ENCODE data around the gene CADM3. TPM values are rescaled to one million over a fixed set of nuclear protein-coding genes. Genes with fewer than 3 reads are reported as not detected.

CADM3 gene
- total RNA-seq, 2 donors from 2014 or later: 4.0 to 12.5 TPM

DNA sequence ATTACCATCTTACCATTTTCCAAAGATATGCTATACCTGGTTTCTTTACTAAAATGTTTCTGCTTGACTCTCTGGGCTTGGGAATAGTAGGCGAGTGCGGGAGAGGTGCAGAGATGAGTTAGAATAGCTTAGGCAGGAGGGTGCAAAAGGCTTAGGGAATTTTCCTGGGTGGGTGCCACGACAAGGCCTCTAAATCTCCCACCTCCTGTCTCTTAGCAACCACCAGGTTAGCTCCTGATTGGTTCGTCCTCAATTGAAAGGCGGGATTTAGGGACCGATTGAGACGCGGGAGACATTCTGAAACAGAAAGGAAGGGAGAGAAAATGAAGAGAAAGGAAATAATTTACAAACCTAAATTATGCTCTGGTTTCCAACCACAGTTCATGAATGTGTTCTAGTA, 36.4 kb downstream of the CADM3 start:
- no peak overlapping the region for H3K4me3 ChIP-seq
- H3K27me3 ChIP-seq: no peaks in the 10 kb centered on the region
- no peak overlapping the region for H3K27ac ChIP-seq
- H3K36me3 ChIP-seq: no peaks in the 10 kb centered on the region
- H3K4me1 ChIP-seq: no peaks in the 10 kb centered on the region
- no peaks in the 10 kb centered on the region for H3K9me3 ChIP-seq
- TF ChIP-seq, protein P1, sequence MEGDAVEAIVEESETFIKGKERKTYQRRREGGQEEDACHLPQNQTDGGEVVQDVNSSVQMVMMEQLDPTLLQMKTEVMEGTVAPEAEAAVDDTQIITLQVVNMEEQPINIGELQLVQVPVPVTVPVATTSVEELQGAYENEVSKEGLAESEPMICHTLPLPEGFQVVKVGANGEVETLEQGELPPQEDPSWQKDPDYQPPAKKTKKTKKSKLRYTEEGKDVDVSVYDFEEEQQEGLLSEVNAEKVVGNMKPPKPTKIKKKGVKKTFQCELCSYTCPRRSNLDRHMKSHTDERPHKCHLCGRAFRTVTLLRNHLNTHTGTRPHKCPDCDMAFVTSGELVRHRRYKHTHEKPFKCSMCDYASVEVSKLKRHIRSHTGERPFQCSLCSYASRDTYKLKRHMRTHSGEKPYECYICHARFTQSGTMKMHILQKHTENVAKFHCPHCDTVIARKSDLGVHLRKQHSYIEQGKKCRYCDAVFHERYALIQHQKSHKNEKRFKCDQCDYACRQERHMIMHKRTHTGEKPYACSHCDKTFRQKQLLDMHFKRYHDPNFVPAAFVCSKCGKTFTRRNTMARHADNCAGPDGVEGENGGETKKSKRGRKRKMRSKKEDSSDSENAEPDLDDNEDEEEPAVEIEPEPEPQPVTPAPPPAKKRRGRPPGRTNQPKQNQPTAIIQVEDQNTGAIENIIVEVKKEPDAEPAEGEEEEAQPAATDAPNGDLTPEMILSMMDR (IDR thresholded peaks at IDR 0.05): no peak
- no peak for DNase-seq (ENCODE audit: low spot score)

DNA sequence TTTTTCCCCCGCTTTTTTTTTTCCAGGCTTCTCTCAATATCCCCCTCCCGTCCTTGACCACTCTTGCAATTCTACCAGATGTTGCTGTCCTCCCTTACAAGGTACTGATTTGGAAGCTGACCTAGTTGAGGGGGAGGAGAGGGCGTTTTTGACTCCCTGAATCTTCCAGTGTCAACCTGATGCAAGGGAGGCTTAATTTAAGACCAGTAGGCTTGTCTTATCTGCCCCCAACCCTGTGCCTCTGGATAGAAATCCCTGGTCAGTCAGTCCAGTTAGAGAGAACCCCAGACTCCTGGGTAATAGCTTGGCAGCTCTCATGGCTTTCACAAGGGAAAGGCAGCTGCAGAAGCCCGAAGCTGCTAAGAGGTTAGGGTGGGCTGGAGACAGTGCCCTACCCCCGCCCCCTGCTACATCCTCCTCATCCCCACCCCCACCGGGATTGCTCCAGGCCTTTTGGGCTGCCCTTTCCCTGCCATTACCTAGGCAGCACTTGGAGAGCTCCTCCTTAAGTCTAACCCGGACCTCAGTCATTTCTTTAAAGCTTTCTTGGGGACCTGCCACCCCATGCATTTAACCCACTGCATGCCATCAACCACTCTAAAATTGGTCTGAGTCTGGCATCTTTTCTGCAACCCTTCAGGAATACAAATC, 36.9 kb downstream of the CADM3 start:
- Histone ChIP-seq H3K36me3 (no peaks in the 10 kb centered on the region), H3K4me3 (no peak overlapping the region), H3K4me1 (no peaks in the 10 kb centered on the region), H3K9me3 (no peaks in the 10 kb centered on the region), H3K27ac (no peak overlapping the region), H3K27me3 (no peaks in the 10 kb centered on the region)
- no peak for DNase-seq (ENCODE audit: low spot score)
- TF ChIP-seq, protein P1 (IDR thresholded peaks at IDR 0.05): no peak

DNA sequence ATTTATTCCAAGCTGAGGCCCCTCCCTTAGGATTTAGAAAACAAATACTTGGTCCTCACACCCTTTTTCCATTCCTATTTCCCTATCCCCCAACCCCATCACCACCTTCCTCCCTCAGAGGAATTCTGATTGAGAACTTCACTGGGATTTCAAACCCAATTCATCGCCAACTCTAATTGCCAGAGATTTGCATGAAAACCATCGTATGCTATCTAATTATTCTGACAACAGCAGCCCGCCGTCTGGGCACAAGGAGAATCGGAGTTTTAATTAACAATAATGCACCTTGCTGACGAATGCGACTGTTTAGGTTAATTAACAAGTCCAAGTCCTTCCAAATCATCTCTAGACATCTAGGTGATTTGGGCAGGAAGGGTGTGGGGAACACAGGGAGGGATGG, 37.6 kb downstream of the CADM3 start:
- no peaks in the 10 kb centered on the region for H3K4me1 ChIP-seq
- TF ChIP-seq, protein P1 (IDR thresholded peaks at IDR 0.05): no peak
- H3K27me3 ChIP-seq: no peaks in the 10 kb centered on the region
- no peak overlapping the region for H3K4me3 ChIP-seq
- no peaks in the 10 kb centered on the region for H3K9me3 ChIP-seq
- no peak for DNase-seq (ENCODE audit: low spot score)
- H3K36me3 ChIP-seq: no peaks in the 10 kb centered on the region
- no peak overlapping the region for H3K27ac ChIP-seq

DNA sequence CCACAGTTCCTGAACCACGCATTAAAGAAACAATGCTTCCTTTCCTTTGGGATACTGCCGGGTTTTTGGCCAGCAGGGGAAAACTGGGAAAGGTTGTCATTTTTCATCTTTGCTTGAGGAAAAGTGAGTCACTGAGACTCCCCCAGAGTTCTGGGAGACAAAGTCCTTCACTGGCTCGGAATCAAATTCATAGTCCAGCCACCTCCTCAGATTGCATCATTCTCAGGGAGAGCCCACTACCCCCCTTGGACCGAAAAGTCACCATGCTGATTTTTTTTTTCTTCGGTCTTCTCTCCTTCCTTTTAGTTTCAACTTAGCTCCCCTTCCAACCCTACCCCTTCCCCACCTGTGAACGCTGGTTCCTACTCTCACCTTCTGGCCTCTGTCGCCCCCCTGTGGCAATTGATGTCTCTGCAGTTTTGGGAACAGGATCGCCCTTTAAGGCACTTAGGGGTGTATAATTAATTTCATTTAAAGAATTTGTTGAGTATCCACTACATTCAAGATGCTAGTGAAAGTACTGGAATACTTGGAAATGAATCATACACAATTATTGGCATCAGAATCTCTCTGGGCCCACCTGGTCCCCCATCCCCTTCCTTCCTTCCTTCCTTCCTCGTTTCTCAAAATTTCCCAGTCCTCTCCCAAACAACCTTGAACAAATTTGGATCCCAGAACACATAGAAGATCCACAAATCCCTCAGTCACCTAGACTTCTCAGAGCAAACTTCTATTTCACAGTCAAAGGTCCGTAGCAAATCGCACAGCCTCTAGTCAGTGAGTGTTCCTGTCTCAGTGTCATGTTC, 40.1 kb downstream of the CADM3 start:
- Histone ChIP-seq H3K9me3 (no peaks in the 10 kb centered on the region), H3K27me3 (no peaks in the 10 kb centered on the region), H3K36me3 (no peaks in the 10 kb centered on the region), H3K4me1 (no peaks in the 10 kb centered on the region), H3K4me3 (no peak overlapping the region), H3K27ac (no peak overlapping the region)
- TF ChIP-seq, protein P1 (IDR thresholded peaks at IDR 0.05): peak; percentile 46 to 84
- no peak for DNase-seq (ENCODE audit: low spot score)

DNA sequence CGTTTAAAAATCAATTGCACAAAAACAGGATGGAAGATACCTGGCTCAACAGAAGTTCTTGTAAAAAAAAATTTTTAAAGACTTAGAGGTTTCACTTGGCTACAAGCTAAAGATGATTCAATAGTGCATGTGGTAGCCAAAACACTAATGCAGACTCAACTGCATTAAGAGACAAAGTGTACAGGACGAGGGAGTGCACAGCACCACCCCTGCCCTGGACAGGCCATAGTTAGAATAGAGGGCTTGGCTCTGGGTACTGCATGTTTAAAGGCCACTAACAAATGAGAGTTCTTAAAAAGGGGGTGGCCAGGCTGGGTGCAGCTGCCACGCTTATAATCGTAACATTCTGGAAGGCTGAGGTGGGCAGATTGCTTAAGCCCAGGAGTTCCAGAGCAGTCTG, 41.2 kb downstream of the CADM3 start:
- Histone ChIP-seq H3K4me3 (no peak overlapping the region), H3K27me3 (no peaks in the 10 kb centered on the region), H3K9me3 (no peaks in the 10 kb centered on the region), H3K27ac (no peak overlapping the region), H3K36me3 (no peaks in the 10 kb centered on the region), H3K4me1 (no peaks in the 10 kb centered on the region)
- TF ChIP-seq, protein P1 (IDR thresholded peaks at IDR 0.05): no peak
- no peak for DNase-seq (ENCODE audit: low spot score)

Data from right atrium auricular region (tissue), 2 donors.